GM23248 (cell line): ENCODE measurements around the gene LYVE1. TPM values are rescaled to one million over a fixed set of nuclear protein-coding genes. Genes with fewer than 3 reads are reported as not detected.

Source experiments
- DNase-seq: peaks from one replicate; pipeline ENCODE4 v3.0.0-alpha.2; 2015
- H2AFZ ChIP-seq: fragments of 200-600 bp; sonication (generic); 2 replicates; pipeline ENCODE4 v1.6.1; 2016; ENCODE audit warnings: antibody characterized with exemption
- H3F3A ChIP-seq: fragments of 200-600 bp; sonication (generic); 2 replicates; pipeline ENCODE4 v1.6.1; 2016; ENCODE audit warnings: mild to moderate bottlenecking, antibody characterized with exemption, mixed run types; ENCODE audit not compliant: insufficient read depth
- H3K27ac ChIP-seq: fragments of 200-600 bp; sonication (generic); 2 replicates; pipeline ENCODE4 v1.5.1; 2016; ENCODE audit warnings: mild to moderate bottlenecking
- H3K27me3 ChIP-seq: fragments of 200-600 bp; sonication (generic); replicated peaks from 2 replicates; pipeline ENCODE4 v1.6.1; 2016; ENCODE audit warnings: mild to moderate bottlenecking; ENCODE audit not compliant: insufficient read depth
- H3K36me3 ChIP-seq: fragments of 200-600 bp; sonication (generic); 2 replicates; pipeline ENCODE4 v1.6.1; 2016; ENCODE audit warnings: low read depth, mild to moderate bottlenecking
- H3K4me1 ChIP-seq: fragments of 200-600 bp; sonication (generic); 2 replicates; pipeline ENCODE4 v1.6.1; 2016; ENCODE audit warnings: mild to moderate bottlenecking; ENCODE audit not compliant: insufficient read depth
- H3K4me2 ChIP-seq: fragments of 200-600 bp; sonication (generic); one replicate; pipeline ENCODE4 v1.6.1; 2016; ENCODE audit warnings: mild to moderate bottlenecking; ENCODE audit not compliant: unreplicated experiment
- H3K4me3 ChIP-seq: fragments of 200-600 bp; sonication (generic); 2 replicates; pipeline ENCODE4 v1.5.1; 2016; ENCODE audit warnings: mild to moderate bottlenecking
- H3K79me2 ChIP-seq: fragments of 200-600 bp; sonication (generic); 2 replicates; pipeline ENCODE4 v1.6.1; 2016; ENCODE audit warnings: mild to moderate bottlenecking; ENCODE audit not compliant: insufficient read depth
- H3K9ac ChIP-seq: fragments of 200-600 bp; sonication (generic); 2 replicates; pipeline ENCODE4 v1.6.1; 2016; ENCODE audit warnings: mild to moderate bottlenecking
- H3K9me2 ChIP-seq: fragments of 200-600 bp; sonication (generic); 2 replicates; pipeline ENCODE4 v1.6.1; 2016; ENCODE audit warnings: mixed run types, mild to moderate bottlenecking, moderate library complexity; ENCODE audit not compliant: insufficient read depth
- H3K9me3 ChIP-seq: fragments of 200-600 bp; sonication (generic); one replicate; pipeline ENCODE4 v1.6.1; 2017; ENCODE audit warnings: low read depth
- H4K20me1 ChIP-seq: fragments of 200-600 bp; sonication (generic); 2 replicates; pipeline ENCODE4 v1.6.0; 2016; ENCODE audit not compliant: insufficient read depth
- EZH2 ChIP-seq: fragments of 200-600 bp; sonication (generic); IDR thresholded peaks from 2 replicates; pipeline ENCODE4 v1.6.1; 2018; ENCODE audit warnings: antibody characterized with exemption, mild to moderate bottlenecking; ENCODE audit not compliant: insufficient read depth, poor library complexity, severe bottlenecking
- EZH2phosphoT487 ChIP-seq: fragments of 200-600 bp; sonication (generic); IDR thresholded peaks from 2 replicates; pipeline ENCODE4 v1.6.1; 2018; ENCODE audit warnings: antibody characterized with exemption, moderate library complexity, mild to moderate bottlenecking, low read depth; ENCODE audit not compliant: insufficient read depth
- WGBS, 2 experiments: methylation state at CpG; one replicate each; pipeline ENCODE4 v1.1.6; 2015 to 2017; ENCODE audit warnings: low lambda C conversion rate in 2 of 2, low coverage in 1 of 2; ENCODE audit errors: missing lambda C conversion rate in 2 of 2; 5-methylcytosine and 5-hydroxymethylcytosine counted together
- in situ Hi-C: fragments of 300-500 bp; cut with MboI; formaldehyde crosslinking; loops from 2 replicates; pipeline ENCODE4 v1.15.0; 2020
- polyA plus RNA-seq: library from polyadenylated mRNA; unstranded; fragments of >200 nt; fragmentation: Nextera tagmentation; extraction: Ambion mirVana; gene quantifications from 2 replicates; pipeline ENCODE4 v1.2.1, GENCODE V29; 2016
- total RNA-seq: library from RNA; depleted of rRNA; stranded (reverse); fragments of >200 nt; shearing (Covaris generic); gene quantifications from 2 replicates; pipeline ENCODE4 v1.2.3, GENCODE V29; 2014

Gene LYVE1
- total and polyA plus RNA-seq, 2 experiments from 2014 or later: not detected

DNA sequence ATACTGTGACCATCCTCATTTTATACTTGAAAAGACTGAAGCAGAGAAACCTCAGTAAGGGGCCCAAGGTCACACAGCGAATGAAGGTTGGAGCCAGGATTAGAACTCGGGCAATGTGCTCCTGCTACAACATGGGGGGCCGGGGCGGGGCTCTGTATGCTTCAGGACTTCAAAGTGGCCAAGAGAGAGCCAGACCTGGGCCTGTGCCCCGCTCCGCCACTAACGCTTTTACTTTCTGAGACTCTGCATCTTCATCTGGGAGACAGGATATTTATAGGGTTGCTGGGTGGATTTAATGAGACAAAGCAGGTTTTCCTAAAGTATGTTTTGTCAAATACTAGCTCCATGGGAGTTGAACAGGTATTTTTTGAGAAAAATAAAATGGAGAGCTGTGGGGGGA lies 33.9 kb upstream of the LYVE1 start:
- no peak overlapping the region for H3K4me2 ChIP-seq
- no peaks in the 10 kb centered on the region for H3K79me2 ChIP-seq
- H3K9me2 ChIP-seq: no peaks in the 10 kb centered on the region
- 83 to 84% methylated on average over 7 of the region's 7 CpGs for WGBS, 2 experiments
- DNase-seq: no peak
- peaks cover 14% of the 10 kb centered on the region for H3F3A ChIP-seq
- H4K20me1 ChIP-seq: no peaks in the 10 kb centered on the region
- H3K4me3 ChIP-seq: no peak overlapping the region
- TF ChIP-seq EZH2 (no peak), EZH2phosphoT487 (no peak)
- H3K4me1 ChIP-seq: peaks cover 29% of the 10 kb centered on the region
- in situ Hi-C loops: no loop called here
- no peaks in the 10 kb centered on the region for H3K36me3 ChIP-seq
- H2AFZ ChIP-seq: no peak overlapping the region
- no peaks in the 10 kb centered on the region for H3K9me3 ChIP-seq
- no peak overlapping the region for H3K27ac ChIP-seq
- H3K27me3 ChIP-seq: no peaks in the 10 kb centered on the region
- H3K9ac ChIP-seq: no peak overlapping the region

DNA sequence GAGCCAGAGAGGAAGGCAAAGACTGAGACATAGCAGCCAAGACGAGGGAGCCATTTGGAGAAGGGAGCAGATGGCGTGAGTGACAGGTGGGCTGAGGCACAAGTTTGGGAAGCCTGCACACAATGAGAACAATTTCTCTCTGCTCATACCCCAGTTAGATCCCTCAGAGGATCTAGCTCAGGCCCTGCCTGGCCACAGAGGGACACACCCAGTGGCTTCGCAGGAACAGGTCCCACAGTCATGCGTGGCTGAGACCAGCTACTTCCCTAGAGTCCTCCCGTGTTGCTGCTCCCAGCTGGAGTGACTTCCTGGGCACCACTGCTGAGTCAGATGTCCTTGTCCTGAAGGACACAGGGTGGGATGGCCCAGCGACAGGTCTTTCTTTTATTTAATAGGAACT lies 33.4 kb upstream of the LYVE1 start:
- WGBS, 2 experiments: 80 to 87% methylated on average over 6 of the region's 6 CpGs
- no peaks in the 10 kb centered on the region for H3K9me2 ChIP-seq
- H3K36me3 ChIP-seq: no peaks in the 10 kb centered on the region
- no peak for DNase-seq
- H3K4me1 ChIP-seq: peaks cover 26% of the 10 kb centered on the region
- no peak overlapping the region for H3K4me2 ChIP-seq
- no peak for TF ChIP-seq EZH2
- no peak for TF ChIP-seq EZH2phosphoT487
- in situ Hi-C loops: no loop called here
- no peak overlapping the region for H3K4me3 ChIP-seq
- H3K9ac ChIP-seq: no peak overlapping the region
- no peak overlapping the region for H2AFZ ChIP-seq
- no peak overlapping the region for H3K27ac ChIP-seq
- H3K9me3 ChIP-seq: no peaks in the 10 kb centered on the region
- no peaks in the 10 kb centered on the region for H3K27me3 ChIP-seq
- H3K79me2 ChIP-seq: no peaks in the 10 kb centered on the region
- no peaks in the 10 kb centered on the region for H4K20me1 ChIP-seq
- peaks cover 11% of the 10 kb centered on the region for H3F3A ChIP-seq

DNA sequence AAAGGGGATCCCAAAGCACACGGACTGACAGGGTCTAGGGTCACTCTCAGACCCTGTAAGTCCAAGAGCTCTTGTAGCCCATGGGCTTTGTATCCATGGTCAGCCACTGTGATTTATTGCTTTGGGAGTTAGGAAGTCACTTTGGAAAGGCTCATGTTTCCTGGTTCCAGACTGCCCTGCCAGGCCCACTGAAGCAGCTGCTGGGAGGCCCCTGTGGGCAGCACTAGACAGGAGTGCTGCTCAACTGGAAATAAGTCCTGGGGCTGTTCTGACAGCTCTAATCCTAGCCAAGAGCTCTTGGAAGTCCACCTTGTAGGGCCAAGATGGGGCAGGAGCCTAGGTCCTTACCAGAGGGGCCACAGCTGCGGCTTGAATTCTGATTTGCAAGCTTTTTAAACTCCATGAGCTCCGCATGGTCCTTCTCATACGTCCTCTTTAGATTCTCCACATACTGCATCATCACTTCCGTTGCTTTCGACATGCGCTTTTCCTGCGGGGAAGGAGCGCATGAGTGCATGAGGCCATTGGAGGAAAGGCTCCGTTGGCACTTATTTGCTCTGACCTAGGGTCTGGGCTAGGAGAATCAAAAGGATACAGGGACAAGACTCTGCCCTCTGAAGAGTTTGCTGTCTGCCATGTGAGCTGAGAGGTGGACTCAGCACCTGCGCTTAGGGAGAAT lies 32.2 kb upstream of the LYVE1 start:
- Histone ChIP-seq H3K4me3 (no peak overlapping the region), H3K79me2 (no peaks in the 10 kb centered on the region), H3K4me1 (peaks cover 14% of the 10 kb centered on the region), H3K4me2 (no peak overlapping the region), H3F3A (peaks cover 4% of the 10 kb centered on the region; the same call in 1 of the 2 replicates), H3K27ac (no peak overlapping the region), H3K9me3 (no peaks in the 10 kb centered on the region), H4K20me1 (no peaks in the 10 kb centered on the region), H3K9ac (no peak overlapping the region), H3K36me3 (no peaks in the 10 kb centered on the region), H2AFZ (no peak overlapping the region), H3K27me3 (no peaks in the 10 kb centered on the region), H3K9me2 (no peaks in the 10 kb centered on the region)
- DNase-seq: no peak
- WGBS, 2 experiments: 92 to 94% methylated on average over 11 of the region's 11 CpGs
- no peak for TF ChIP-seq EZH2phosphoT487
- no peak for TF ChIP-seq EZH2
- in situ Hi-C loops: no loop called here

DNA sequence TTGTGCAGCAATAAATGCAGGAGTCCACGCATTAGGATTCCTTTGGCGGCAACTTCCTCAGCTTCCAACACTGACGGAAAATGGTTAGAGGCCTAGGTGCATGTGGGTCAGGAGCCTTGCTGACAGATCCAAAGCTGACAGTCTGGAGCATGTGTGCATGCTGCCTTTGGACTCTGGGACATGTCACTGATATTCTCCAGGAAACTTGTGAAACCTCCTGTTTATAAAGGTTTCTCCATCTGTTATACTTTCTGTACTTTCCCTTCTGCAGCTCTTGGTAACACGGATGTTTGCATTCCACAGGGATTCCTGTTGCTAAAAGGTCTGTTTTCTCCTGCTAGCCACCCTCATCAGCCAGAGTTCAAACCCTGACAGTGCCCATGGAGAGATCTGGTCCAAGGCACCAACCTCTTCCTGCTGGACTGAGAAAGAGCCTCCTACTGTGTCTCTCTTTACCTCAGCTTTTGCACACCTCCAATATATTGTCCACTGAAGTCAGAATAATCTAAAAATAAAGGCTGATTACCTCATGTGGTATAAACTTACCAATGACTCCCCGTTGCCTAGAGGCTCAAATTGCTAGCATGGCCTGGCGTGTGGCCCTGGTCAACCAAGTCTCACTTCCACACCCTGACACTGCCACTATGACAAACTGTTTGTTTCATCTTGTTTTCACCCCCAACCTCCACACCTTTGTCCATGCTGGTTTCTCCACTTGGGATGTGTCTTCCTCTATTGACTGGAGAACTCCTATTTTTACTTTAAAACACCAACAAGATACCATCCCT lies 31.1 kb upstream of the LYVE1 start:
- Histone ChIP-seq H3K4me1 (peaks cover 8% of the 10 kb centered on the region), H3K9me2 (no peaks in the 10 kb centered on the region), H3K79me2 (no peaks in the 10 kb centered on the region), H3K9me3 (no peaks in the 10 kb centered on the region), H2AFZ (no peak overlapping the region), H3K36me3 (no peaks in the 10 kb centered on the region), H3K27ac (no peak overlapping the region), H3K27me3 (no peaks in the 10 kb centered on the region), H3K4me3 (no peak overlapping the region), H3K4me2 (no peak overlapping the region), H3K9ac (no peak overlapping the region), H3F3A (no peaks in the 10 kb centered on the region), H4K20me1 (no peaks in the 10 kb centered on the region)
- peak; percentile 30 for DNase-seq
- TF ChIP-seq EZH2phosphoT487 (no peak), EZH2 (no peak)
- WGBS, 2 experiments: 84 to 86% methylated on average over 6 of the region's 6 CpGs
- in situ Hi-C loops: no loop called here
